OCI-LY1 (cell line): ENCODE measurements around the gene PARD3B.

ENCODE experiments used
- EZH2 ChIP-seq: fragments of 200-600 bp; sonication (generic), shearing (Covaris generic); IDR thresholded peaks from 2 replicates; pipeline ENCODE4 v1.8.0; 2017; ENCODE audit warnings: borderline replicate concordance, mixed run types, mild to moderate bottlenecking, antibody characterized with exemption, low read length, moderate library complexity, mixed read lengths
- TF ChIP-seq, protein P1 (sequence below): fragments of 200-600 bp; sonication (generic), shearing (Covaris generic); IDR thresholded peaks from 2 replicates; pipeline ENCODE4 v1.5.1; 2017; ENCODE audit warnings: mild to moderate bottlenecking, antibody characterized with exemption, low read length, moderate library complexity, mixed read lengths

DNA sequence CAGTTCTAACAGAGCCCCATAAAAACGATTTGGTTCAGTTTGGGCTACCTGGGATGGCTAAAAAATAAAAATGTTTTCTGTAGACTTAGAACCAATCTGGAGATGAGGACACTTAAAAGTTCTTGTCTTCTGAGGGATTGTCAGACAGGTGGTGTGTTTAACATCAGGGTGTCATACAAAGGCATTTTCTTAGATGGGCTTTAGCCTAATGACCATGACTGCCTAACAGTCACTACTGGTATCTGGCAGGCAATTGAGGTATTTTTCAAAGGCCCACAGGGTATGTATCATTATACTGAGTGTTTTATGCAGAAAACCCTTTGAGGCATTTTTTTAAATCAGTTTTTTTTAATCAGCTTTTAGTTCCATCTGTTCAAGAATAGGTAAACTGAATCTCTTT, 341.4 kb downstream of the PARD3B start:
- TF ChIP-seq, protein P1, sequence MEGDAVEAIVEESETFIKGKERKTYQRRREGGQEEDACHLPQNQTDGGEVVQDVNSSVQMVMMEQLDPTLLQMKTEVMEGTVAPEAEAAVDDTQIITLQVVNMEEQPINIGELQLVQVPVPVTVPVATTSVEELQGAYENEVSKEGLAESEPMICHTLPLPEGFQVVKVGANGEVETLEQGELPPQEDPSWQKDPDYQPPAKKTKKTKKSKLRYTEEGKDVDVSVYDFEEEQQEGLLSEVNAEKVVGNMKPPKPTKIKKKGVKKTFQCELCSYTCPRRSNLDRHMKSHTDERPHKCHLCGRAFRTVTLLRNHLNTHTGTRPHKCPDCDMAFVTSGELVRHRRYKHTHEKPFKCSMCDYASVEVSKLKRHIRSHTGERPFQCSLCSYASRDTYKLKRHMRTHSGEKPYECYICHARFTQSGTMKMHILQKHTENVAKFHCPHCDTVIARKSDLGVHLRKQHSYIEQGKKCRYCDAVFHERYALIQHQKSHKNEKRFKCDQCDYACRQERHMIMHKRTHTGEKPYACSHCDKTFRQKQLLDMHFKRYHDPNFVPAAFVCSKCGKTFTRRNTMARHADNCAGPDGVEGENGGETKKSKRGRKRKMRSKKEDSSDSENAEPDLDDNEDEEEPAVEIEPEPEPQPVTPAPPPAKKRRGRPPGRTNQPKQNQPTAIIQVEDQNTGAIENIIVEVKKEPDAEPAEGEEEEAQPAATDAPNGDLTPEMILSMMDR: no peak
- no peak for TF ChIP-seq EZH2
